Fibroblast of the conjunctiva (primary cell): ENCODE data around the gene MACROD1.
"Not testable (repeated sequence)": the region's sequence is repeated elsewhere in the genome, so short reads cannot be mapped to it uniquely, and the experiment has no call there.

Source experiments
- DNase-seq: peaks from one replicate; pipeline ENCODE4 v3.0.0-alpha.2; 2010; ENCODE audit warnings: low read depth

MACROD1 gene

GRCh38 chr11:64185175-64185692 is 19.3 kb upstream of the MACROD1 start:
- DNase-seq = peak; percentile 75

- no peak for DNase-seq
Observed at GRCh38 chr11:64183890-64184289, 18.0 kb upstream of the MACROD1 start.

- DNase-seq = peak; percentile 80
Observed at GRCh38 chr11:64181506-64182411, 15.8 kb upstream of the MACROD1 start.

- no peak for DNase-seq
Observed at GRCh38 chr11:64180891-64181290, 15.0 kb upstream of the MACROD1 start.

GRCh38 chr11:64178951-64179639 is 13.2 kb upstream of the MACROD1 start:
- DNase-seq = no peak

- DNase-seq = no peak
Observed at GRCh38 chr11:64178203-64178602, 12.3 kb upstream of the MACROD1 start.

- DNase-seq = no peak
Observed at GRCh38 chr11:64176751-64177150, 10.8 kb upstream of the MACROD1 start.

- DNase-seq = no peak
Observed at GRCh38 chr11:64173616-64174355, 7.9 kb upstream of the MACROD1 start.

- no peak for DNase-seq
Observed at GRCh38 chr11:64170419-64170818, 4.5 kb upstream of the MACROD1 start.

GRCh38 chr11:64165481-64165841 is 452 bp downstream of the MACROD1 start:
- DNase-seq = no peak

- no peak for DNase-seq
Observed at GRCh38 chr11:64164392-64165312, 1.3 kb downstream of the MACROD1 start.

GRCh38 chr11:64163951-64164350 is 2.0 kb downstream of the MACROD1 start:
- no peak for DNase-seq

- DNase-seq = not testable (repeated sequence)
Observed at GRCh38 chr11:64162769-64163168, 3.1 kb downstream of the MACROD1 start.

GRCh38 chr11:64161037-64161436 is 4.9 kb downstream of the MACROD1 start:
- no peak for DNase-seq

- no peak for DNase-seq
Observed at GRCh38 chr11:64157631-64158394, 8.1 kb downstream of the MACROD1 start.

- no peak for DNase-seq
Observed at GRCh38 chr11:64156235-64157011, 9.5 kb downstream of the MACROD1 start.

GRCh38 chr11:64153812-64154211 is 12.1 kb downstream of the MACROD1 start:
- DNase-seq = no peak

- peak; percentile 8 for DNase-seq
Observed at GRCh38 chr11:64152841-64153691, 12.8 kb downstream of the MACROD1 start.

- no peak for DNase-seq
Observed at GRCh38 chr11:64151337-64151736, 14.6 kb downstream of the MACROD1 start.
